GM13976 (cell line): Measurements from ENCODE around the gene PAQR5.

Experiments
- DNase-seq: peaks from one replicate; pipeline ENCODE4 v3.0.0; 2012; ENCODE audit warnings: low spot score
- CTCF ChIP-seq: IDR thresholded peaks from 2 replicates; pipeline ENCODE4 v1.5.1; 2012; ENCODE audit warnings: borderline replicate concordance, mild to moderate bottlenecking; ENCODE audit not compliant: insufficient read depth; ENCODE audit errors: extremely low read depth, missing control alignments, control extremely low read depth
- in situ Hi-C: fragments of 300-500 bp; cut with MboI; formaldehyde crosslinking; loops from one replicate; pipeline ENCODE4 v1.12.0; 2022; ENCODE audit warnings: low sequenced_read_pairs, mixed read lengths, inconsistent platforms; ENCODE audit not compliant: unreplicated experiment

The PAQR5 gene

GRCh38 chr15:69320977-69321554, 22.4 kb downstream of the PAQR5 start:
- no peak for DNase-seq
- in situ Hi-C loops: no loop called here
- TF ChIP-seq CTCF: no peak

GRCh38 chr15:69323893-69324430, 25.2 kb downstream of the PAQR5 start:
- DNase-seq: no peak
- in situ Hi-C loops: no loop called here
- no peak for TF ChIP-seq CTCF

- no peak for TF ChIP-seq CTCF
- no peak for DNase-seq
- in situ Hi-C loops: no loop called here
Observed at GRCh38 chr15:69324565-69324964, 25.9 kb downstream of the PAQR5 start.

GRCh38 chr15:69325456-69325971, 26.8 kb downstream of the PAQR5 start:
- in situ Hi-C loops: no loop called here
- DNase-seq: no peak
- TF ChIP-seq CTCF: no peak

- TF ChIP-seq CTCF: no peak
- DNase-seq: no peak
- in situ Hi-C loops: no loop called here
Observed at GRCh38 chr15:69328080-69328479, 29.4 kb downstream of the PAQR5 start.

GRCh38 chr15:69328739-69329138, 30.0 kb downstream of the PAQR5 start:
- no peak for DNase-seq
- TF ChIP-seq CTCF: no peak
- in situ Hi-C loops: no loop called here
